Neural crest cell (in vitro differentiated cells): Measurements from ENCODE around the gene LNP1. TPM values are rescaled to one million over a fixed set of nuclear protein-coding genes. Genes with fewer than 3 reads are reported as not detected.

Source experiments
- DNase-seq: peaks from one replicate; pipeline ENCODE4 v3.0.0; 2021; ENCODE audit warnings: low read depth, mixed read lengths, low spot score
- H3K27ac Mint-ChIP-seq: one replicate; pipeline ENCODE4 v1.8.0; 2021; ENCODE audit warnings: mild to moderate bottlenecking, mixed read lengths; ENCODE audit not compliant: unreplicated experiment
- H3K27me3 Mint-ChIP-seq: 2 replicates; pipeline ENCODE4 v1.8.0; 2021; ENCODE audit warnings: low read depth, mild to moderate bottlenecking, mixed read lengths
- H3K36me3 Mint-ChIP-seq: 2 replicates; pipeline ENCODE4 v1.8.0; 2021; ENCODE audit warnings: low read depth, mild to moderate bottlenecking, mixed read lengths
- H3K4me1 Mint-ChIP-seq: 2 replicates; pipeline ENCODE4 v1.8.0; 2021; ENCODE audit warnings: mixed read lengths
- H3K4me3 Mint-ChIP-seq: one replicate; pipeline ENCODE4 v1.8.0; 2021; ENCODE audit warnings: mild to moderate bottlenecking, mixed read lengths
- H3K9me3 Mint-ChIP-seq: 2 replicates; pipeline ENCODE4 v1.8.0; 2021; ENCODE audit warnings: mixed read lengths
- total RNA-seq: library from RNA; stranded (reverse); gene quantifications from 2 replicates; pipeline ENCODE4 v1.2.1, GENCODE V29; 2021
- TF ChIP-seq, protein P1 (sequence below): fragments of 200-600 bp; sonication (generic); conservative IDR thresholded peaks from 2 replicates; pipeline ENCODE4 v1.5.0; 2021; ENCODE audit warnings: antibody characterized with exemption, mild to moderate bottlenecking

LNP1 gene
- total RNA-seq, 1 donor from 2014 or later: 6.9 TPM

DNA sequence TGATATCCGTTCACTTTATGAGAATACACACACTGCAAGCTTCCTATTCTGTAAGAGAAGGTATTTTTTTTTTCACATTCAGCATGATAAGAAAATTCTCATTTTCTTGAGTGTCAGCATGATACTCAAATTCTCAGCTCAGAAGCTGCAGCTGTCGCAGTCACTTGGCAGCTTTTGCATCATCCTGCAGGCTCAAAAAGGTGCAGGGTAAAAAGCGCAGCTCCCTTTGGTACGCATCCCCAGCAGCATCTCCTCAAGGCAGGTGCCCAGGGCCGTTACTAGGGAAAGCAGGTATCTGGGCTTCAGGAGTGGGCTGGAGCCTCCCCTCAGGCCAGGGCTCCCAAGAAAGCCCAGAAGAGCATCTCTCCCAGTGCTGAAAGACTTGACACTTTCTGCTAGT lies 22.3 kb downstream of the LNP1 start:
- TF ChIP-seq, protein P1, sequence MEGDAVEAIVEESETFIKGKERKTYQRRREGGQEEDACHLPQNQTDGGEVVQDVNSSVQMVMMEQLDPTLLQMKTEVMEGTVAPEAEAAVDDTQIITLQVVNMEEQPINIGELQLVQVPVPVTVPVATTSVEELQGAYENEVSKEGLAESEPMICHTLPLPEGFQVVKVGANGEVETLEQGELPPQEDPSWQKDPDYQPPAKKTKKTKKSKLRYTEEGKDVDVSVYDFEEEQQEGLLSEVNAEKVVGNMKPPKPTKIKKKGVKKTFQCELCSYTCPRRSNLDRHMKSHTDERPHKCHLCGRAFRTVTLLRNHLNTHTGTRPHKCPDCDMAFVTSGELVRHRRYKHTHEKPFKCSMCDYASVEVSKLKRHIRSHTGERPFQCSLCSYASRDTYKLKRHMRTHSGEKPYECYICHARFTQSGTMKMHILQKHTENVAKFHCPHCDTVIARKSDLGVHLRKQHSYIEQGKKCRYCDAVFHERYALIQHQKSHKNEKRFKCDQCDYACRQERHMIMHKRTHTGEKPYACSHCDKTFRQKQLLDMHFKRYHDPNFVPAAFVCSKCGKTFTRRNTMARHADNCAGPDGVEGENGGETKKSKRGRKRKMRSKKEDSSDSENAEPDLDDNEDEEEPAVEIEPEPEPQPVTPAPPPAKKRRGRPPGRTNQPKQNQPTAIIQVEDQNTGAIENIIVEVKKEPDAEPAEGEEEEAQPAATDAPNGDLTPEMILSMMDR: no peak
- Mint-ChIP-seq H3K4me3 (no peak overlapping the region), H3K4me1 (peaks cover 2% of the 10 kb centered on the region), H3K36me3 (peaks cover 3% of the 10 kb centered on the region), H3K27me3 (no peaks in the 10 kb centered on the region), H3K9me3 (no peaks in the 10 kb centered on the region), H3K27ac (no peak overlapping the region)
- no peak for DNase-seq

GRCh38 chr3:100424261-100424660 lies 22.9 kb downstream of the LNP1 start:
- Mint-ChIP-seq H3K27ac (no peak overlapping the region), H3K9me3 (no peaks in the 10 kb centered on the region), H3K27me3 (no peaks in the 10 kb centered on the region), H3K36me3 (no peaks in the 10 kb centered on the region), H3K4me1 (peaks cover under 1% of the 10 kb centered on the region), H3K4me3 (no peak overlapping the region)
- TF ChIP-seq, protein P1: no peak
- DNase-seq: no peak

DNA sequence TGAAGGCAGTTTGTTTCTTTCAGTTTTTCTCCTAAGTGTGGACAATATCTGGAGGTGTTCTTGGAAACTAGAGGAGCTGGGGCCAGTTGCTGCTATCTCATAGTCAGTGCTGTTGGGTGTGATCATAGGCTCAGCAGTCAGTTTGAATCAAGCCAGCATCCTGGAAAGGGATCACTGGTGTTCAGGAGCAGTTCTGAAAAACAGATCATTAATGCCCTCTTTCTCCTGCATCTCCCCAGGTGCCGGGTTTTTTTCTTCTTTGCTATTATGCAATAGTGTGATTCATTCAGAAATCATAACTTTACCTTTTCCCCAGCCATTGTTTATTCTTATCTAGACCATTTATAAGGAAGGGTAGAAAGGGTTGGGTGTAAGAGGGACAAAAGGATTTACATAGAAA lies 24.0 kb downstream of the LNP1 start:
- H3K36me3 Mint-ChIP-seq: no peaks in the 10 kb centered on the region
- TF ChIP-seq, protein P1: no peak
- no peaks in the 10 kb centered on the region for H3K27me3 Mint-ChIP-seq
- H3K27ac Mint-ChIP-seq: no peak overlapping the region
- no peaks in the 10 kb centered on the region for H3K9me3 Mint-ChIP-seq
- peaks cover 5% of the 10 kb centered on the region for H3K4me1 Mint-ChIP-seq
- DNase-seq: no peak
- H3K4me3 Mint-ChIP-seq: no peak overlapping the region

- Mint-ChIP-seq H3K4me1 (peaks cover 5% of the 10 kb centered on the region), H3K9me3 (no peaks in the 10 kb centered on the region), H3K27me3 (no peaks in the 10 kb centered on the region), H3K27ac (no peak overlapping the region), H3K4me3 (no peak overlapping the region), H3K36me3 (no peaks in the 10 kb centered on the region)
- TF ChIP-seq, protein P1: no peak
- no peak for DNase-seq
Observed at GRCh38 chr3:100426067-100426682, 24.8 kb downstream of the LNP1 start.

GRCh38 chr3:100427699-100428098 lies 26.4 kb downstream of the LNP1 start:
- H3K27me3 Mint-ChIP-seq: no peaks in the 10 kb centered on the region
- TF ChIP-seq, protein P1: no peak
- DNase-seq: no peak
- no peak overlapping the region for H3K4me3 Mint-ChIP-seq
- H3K4me1 Mint-ChIP-seq: peaks cover 5% of the 10 kb centered on the region
- H3K36me3 Mint-ChIP-seq: no peaks in the 10 kb centered on the region
- H3K9me3 Mint-ChIP-seq: no peaks in the 10 kb centered on the region
- H3K27ac Mint-ChIP-seq: no peak overlapping the region
